HG02798 (cell line): ENCODE measurements around the gene FOXP1.

Source experiments
- ATAC-seq: cut with Tn5 transposase; IDR thresholded peaks from one replicate; pipeline ENCODE4 v1.9.1; 2021; ENCODE audit warnings: mild to moderate bottlenecking; ENCODE audit not compliant: unreplicated experiment, poor library complexity

FOXP1 gene

GRCh38 chr3:71491154-71491752, 92.3 kb downstream of the FOXP1 start:
- ATAC-seq, result no peak

GRCh38 chr3:71490692-71491091, 92.8 kb downstream of the FOXP1 start:
- ATAC-seq, result no peak

GRCh38 chr3:71489315-71489761, 94.2 kb downstream of the FOXP1 start:
- ATAC-seq, result no peak

GRCh38 chr3:71488882-71489281, 94.6 kb downstream of the FOXP1 start:
- ATAC-seq, result no peak

GRCh38 chr3:71488391-71488809, 95.1 kb downstream of the FOXP1 start:
- ATAC-seq, result no peak

GRCh38 chr3:71487418-71487817, 96.1 kb downstream of the FOXP1 start:
- no peak for ATAC-seq

GRCh38 chr3:71486831-71487230, 96.7 kb downstream of the FOXP1 start:
- no peak for ATAC-seq

- no peak for ATAC-seq
Observed at GRCh38 chr3:71485896-71486295, 97.6 kb downstream of the FOXP1 start.

GRCh38 chr3:71484452-71484851, 99.1 kb downstream of the FOXP1 start:
- ATAC-seq, result no peak

GRCh38 chr3:71484047-71484446, 99.5 kb downstream of the FOXP1 start:
- no peak for ATAC-seq

- ATAC-seq, result no peak
Observed at GRCh38 chr3:71482771-71483170, 100.8 kb downstream of the FOXP1 start.

GRCh38 chr3:71478568-71478967, 105.0 kb downstream of the FOXP1 start:
- no peak for ATAC-seq

GRCh38 chr3:71476950-71477349, 106.6 kb downstream of the FOXP1 start:
- no peak for ATAC-seq

- ATAC-seq, result no peak
Observed at GRCh38 chr3:71469138-71469435, 114.4 kb downstream of the FOXP1 start.

- ATAC-seq, result no peak
Observed at GRCh38 chr3:71468311-71469137, 115.0 kb downstream of the FOXP1 start.

- no peak for ATAC-seq
Observed at GRCh38 chr3:71466483-71466882, 117.0 kb downstream of the FOXP1 start.

- no peak for ATAC-seq
Observed at GRCh38 chr3:71465371-71466036, 118.0 kb downstream of the FOXP1 start.

GRCh38 chr3:71464613-71465012, 118.9 kb downstream of the FOXP1 start:
- ATAC-seq, result no peak

- no peak for ATAC-seq
Observed at GRCh38 chr3:71463617-71464016, 119.9 kb downstream of the FOXP1 start.

- ATAC-seq, result no peak
Observed at GRCh38 chr3:71462586-71462985, 120.9 kb downstream of the FOXP1 start.

GRCh38 chr3:71461749-71462483, 121.6 kb downstream of the FOXP1 start:
- no peak for ATAC-seq
